HG03565 (cell line): ENCODE data around the gene XYLB.

Source experiments
- ATAC-seq: cut with Tn5 transposase; IDR thresholded peaks from one replicate; pipeline ENCODE4 v1.9.1; 2021; ENCODE audit warnings: mild to moderate bottlenecking, moderate library complexity; ENCODE audit not compliant: unreplicated experiment

Gene XYLB

GRCh38 chr3:38361496-38361895 is 14.9 kb downstream of the XYLB start:
- no peak for ATAC-seq

DNA sequence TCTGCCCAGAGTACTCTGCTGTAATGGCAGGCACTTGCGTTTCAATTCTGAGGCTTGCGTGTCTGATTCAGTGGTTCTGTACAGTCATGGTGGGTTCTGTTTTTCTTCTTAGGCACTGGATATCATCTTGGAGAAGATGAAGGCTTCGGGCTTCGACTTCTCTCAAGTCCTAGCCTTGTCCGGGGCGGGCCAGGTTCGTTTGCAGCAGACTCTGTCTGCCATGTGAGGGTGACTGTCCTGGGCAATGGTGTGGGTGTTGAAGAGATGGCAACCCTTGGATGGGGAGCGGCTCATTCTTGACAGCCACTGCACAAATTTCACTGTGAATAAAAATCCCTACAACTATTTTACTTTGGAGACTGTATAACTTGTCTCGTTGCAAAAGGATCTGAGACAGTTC is 16.2 kb downstream of the XYLB start:
- no peak for ATAC-seq

- no peak for ATAC-seq
Observed at GRCh38 chr3:38364721-38365400, 18.3 kb downstream of the XYLB start.

GRCh38 chr3:38365469-38366062 is 19.0 kb downstream of the XYLB start:
- ATAC-seq: no peak

DNA sequence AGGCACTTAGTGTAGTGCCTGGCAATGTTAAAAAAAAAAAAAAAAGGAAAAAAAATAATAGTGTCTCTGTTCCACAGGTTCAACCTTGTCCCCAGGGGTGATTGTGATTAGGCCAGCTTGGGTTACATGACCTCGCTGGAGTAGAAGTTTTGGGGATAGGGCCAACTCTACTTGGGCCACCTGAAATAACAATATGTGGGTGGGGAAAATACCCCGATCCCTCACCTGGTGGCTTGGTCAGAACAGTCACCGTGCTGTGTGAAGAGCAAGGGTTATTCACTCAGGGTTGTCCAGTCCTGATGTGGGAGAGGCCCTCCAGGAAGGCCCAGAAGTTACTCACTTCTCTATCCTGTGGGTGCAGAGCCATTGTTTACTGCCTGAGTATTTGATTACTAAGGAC is 19.5 kb downstream of the XYLB start:
- no peak for ATAC-seq

GRCh38 chr3:38367779-38368178 is 21.2 kb downstream of the XYLB start:
- ATAC-seq: no peak

GRCh38 chr3:38368238-38368637 is 21.7 kb downstream of the XYLB start:
- ATAC-seq: no peak

DNA sequence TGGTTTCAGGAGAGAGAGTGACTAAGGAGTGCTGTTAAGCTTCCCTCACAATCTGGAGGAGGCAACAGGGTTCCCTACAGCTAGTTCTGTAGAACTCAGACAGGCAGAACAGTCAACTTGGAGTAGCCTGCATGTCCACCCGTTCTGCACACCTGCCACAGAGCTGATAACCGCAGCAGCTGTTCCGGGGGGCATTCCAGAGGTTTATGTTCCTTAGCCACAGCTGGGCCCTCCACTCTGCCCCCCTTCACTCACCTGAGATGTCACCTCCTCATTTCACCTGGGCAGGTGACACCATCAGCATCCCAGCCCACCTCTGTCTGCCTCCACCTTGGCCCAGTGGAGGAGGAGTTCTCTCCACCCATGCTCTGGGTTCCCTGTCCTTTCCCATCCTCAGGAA is 22.6 kb downstream of the XYLB start:
- ATAC-seq: no peak

DNA sequence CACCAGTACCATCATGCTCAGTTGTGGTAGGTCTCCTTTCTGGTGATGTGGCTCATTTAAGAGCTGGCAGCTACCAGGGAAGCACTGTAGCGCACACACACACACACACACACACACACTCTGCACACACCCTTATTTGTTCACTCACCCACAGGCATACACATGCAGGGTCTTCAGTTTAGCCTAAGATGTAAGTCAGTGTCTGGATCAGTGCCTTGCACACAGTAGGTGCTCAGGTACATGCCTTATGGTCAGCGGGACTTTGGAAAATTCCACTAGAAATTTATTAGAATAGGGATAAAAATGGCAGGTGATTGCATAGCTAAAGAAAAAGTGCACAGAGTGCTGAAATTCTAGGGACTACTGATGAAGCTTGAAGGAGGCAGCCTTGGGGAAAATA is 23.6 kb downstream of the XYLB start:
- no peak for ATAC-seq

- ATAC-seq: no peak
Observed at GRCh38 chr3:38370861-38371260, 24.3 kb downstream of the XYLB start.

GRCh38 chr3:38371541-38372213 is 25.1 kb downstream of the XYLB start:
- ATAC-seq: no peak

DNA sequence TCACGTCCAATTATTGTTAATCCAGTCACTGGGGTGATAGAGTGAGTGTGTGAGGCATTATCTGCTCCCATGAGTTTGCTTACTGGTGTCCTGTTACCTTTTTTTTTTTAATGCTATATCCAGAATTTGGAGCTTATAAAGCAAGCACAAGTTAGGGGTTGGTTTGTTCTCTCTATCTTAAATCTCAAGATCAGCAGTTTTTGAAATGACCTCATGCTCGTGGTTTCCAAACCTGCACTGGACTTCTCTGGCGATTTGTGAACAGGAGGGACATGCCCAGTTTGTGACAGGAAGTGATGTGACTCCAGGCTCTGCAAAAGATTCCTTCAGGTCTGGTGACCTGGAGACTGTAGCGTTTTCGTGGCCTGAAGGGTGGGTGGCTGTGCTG is 25.6 kb downstream of the XYLB start:
- no peak for ATAC-seq

GRCh38 chr3:38374221-38374620 is 27.6 kb downstream of the XYLB start:
- no peak for ATAC-seq

DNA sequence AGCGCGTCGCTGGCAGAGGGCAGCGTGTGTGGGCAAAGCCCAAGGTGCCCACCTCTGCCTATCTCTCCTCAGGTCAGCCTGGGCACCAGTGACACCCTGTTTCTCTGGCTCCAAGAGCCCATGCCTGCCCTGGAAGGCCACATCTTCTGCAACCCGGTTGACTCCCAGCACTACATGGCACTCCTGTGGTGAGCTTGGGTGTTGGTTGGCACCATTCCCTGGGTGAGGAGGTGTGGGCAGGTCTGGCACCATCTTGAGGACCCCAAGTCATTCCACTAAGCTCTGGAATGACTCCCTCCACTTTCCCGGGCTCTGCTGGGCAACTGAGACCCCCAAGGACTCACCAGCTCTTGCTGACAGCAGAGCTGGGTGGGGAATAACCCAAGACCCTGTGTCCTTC is 28.5 kb downstream of the XYLB start:
- no peak for ATAC-seq

- ATAC-seq: no peak
Observed at GRCh38 chr3:38375488-38376097, 29.0 kb downstream of the XYLB start.

GRCh38 chr3:38376098-38376816 is 29.7 kb downstream of the XYLB start:
- ATAC-seq: no peak

DNA sequence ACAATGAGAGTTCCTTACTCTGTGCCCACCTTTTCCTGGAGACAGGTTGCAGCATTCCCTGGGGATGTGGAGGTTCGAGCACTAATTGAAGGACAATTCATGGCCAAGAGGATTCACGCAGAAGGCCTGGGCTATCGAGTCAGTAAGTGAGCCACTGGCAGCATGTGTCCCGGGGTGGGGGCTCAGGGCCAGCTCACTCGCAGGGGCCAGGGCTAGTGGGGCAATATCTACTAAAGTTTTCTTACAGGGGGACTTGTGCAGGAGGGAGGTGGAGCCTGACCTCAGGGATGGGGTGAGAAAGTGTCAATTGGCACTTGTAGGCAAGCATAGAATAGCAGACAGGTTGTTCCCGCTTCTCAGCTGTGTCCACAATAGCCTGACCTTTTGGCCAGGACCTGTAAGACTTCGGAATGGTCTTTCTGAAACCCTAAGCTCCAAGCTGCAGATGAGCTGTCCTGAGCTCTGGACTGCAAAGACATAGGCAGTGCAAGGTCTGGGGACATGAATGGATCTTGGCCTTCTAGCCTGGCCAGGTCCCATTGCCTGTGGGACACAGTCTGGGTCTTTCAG is 32.7 kb downstream of the XYLB start:
- ATAC-seq: no peak

GRCh38 chr3:38382506-38383080 is 36.0 kb downstream of the XYLB start:
- ATAC-seq: no peak

DNA sequence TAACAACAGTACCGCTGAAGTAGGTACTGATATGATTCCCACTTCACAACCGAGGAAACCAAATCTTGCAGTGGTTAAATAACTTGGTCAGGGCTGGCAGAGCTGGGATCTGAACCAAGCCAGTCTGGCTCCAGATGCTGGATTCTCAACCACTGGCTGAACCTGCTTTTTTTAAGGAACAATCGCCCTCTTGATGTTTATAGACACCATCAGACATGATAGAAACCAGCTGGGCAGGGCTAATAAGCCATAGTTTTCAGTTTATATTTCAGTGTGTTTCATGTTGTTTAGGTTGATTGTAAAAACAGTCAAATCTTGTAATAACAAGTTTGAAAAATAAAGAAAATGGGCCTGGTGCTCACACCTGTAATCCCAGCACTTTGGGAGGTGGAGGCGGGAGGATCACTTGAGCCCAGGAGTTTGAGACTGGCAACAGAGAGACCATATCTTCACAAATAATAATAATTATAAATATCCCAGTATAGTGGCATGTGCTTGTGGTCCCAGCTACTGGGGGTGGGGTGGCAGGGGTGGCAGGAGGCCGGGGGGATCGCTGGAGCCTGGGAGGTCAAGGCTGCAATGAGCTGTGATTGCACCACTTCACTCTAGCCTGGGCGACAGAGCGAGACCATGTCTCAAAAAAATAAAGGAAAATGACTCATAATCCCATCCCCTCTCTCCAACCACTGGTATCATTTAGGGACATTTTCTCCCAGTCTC is 36.7 kb downstream of the XYLB start:
- ATAC-seq: no peak
